Gastrocnemius medialis (tissue), 4 donors: Measurements from ENCODE around the gene ARID5B.

ENCODE experiments used
- CTCF ChIP-seq, 5 experiments: fragments of 450-650 bp in 3 of 5; fragments of 200-600 bp in 2 of 5; sonication (generic) in 2 of 5; IDR thresholded peaks in 4 of 5; conservative IDR thresholded peaks in 1 of 5; 1 replicate in 4 of 5; 2 replicates in 1 of 5; pipeline ENCODE4 v1.5.1; 2016 to 2019; ENCODE audit warnings: antibody characterized with exemption in 5 of 5, mild to moderate bottlenecking in 3 of 5, moderate library complexity in 3 of 5
- POLR2A ChIP-seq, 2 donors: fragments of 450-650 bp; IDR thresholded peaks; one replicate each; pipeline ENCODE4 v1.6.1; 2017; ENCODE audit warnings: antibody characterized with exemption in 2 of 2, mild to moderate bottlenecking in 2 of 2, moderate library complexity in 2 of 2

- no peak for TF ChIP-seq CTCF (IDR thresholded peaks at IDR 0.05 in 4 of 5, conservative IDR thresholded peaks at IDR 0.05 in 1 of 5)
- TF ChIP-seq POLR2A (IDR thresholded peaks at IDR 0.05): no peak
These were observed 31.5 kb upstream of the ARID5B start for GRCh38 chr10:61869774-61870525.
